Glutamatergic neuron (in vitro differentiated cells): ENCODE data around the gene ZNF500. TPM values are rescaled to one million over a fixed set of nuclear protein-coding genes. Genes with fewer than 3 reads are reported as not detected.
A peak's percentile ranks its signal among the peaks of the same experiment; 100 is the strongest.

Experiments
- DNase-seq: peaks from one replicate; pipeline ENCODE4 v3.0.0; 2022
- H3K27ac Mint-ChIP-seq: one replicate; pipeline ENCODE4 v1.8.0; 2020; ENCODE audit warnings: mild to moderate bottlenecking, mixed read lengths, inconsistent platforms; ENCODE audit not compliant: unreplicated experiment
- H3K27me3 Mint-ChIP-seq: one replicate; pipeline ENCODE4 v1.8.0; 2020; ENCODE audit warnings: mild to moderate bottlenecking, moderate library complexity, mixed read lengths, inconsistent platforms; ENCODE audit not compliant: unreplicated experiment
- H3K36me3 Mint-ChIP-seq: one replicate; pipeline ENCODE4 v1.8.0; 2020; ENCODE audit warnings: mild to moderate bottlenecking, mixed read lengths, inconsistent platforms; ENCODE audit not compliant: unreplicated experiment
- H3K4me1 Mint-ChIP-seq: one replicate; pipeline ENCODE4 v1.8.0; 2020; ENCODE audit warnings: mild to moderate bottlenecking, low read depth, mixed read lengths, inconsistent platforms; ENCODE audit not compliant: unreplicated experiment
- H3K4me3 Mint-ChIP-seq: one replicate; pipeline ENCODE4 v1.8.0; 2020; ENCODE audit warnings: mild to moderate bottlenecking, mixed read lengths, inconsistent platforms; ENCODE audit not compliant: unreplicated experiment
- H3K9me3 Mint-ChIP-seq: one replicate; pipeline ENCODE4 v1.8.0; 2020; ENCODE audit warnings: mild to moderate bottlenecking, moderate library complexity, mixed read lengths, inconsistent platforms; ENCODE audit not compliant: unreplicated experiment
- total RNA-seq: library from RNA; stranded (reverse); fragmentation: NEBNext Ultra II Directional; extraction: Animal tissue kit (Norgen Biotek cat#: 25700); gene quantifications from one replicate; pipeline ENCODE4 v1.2.1, GENCODE V29; 2021; ENCODE audit not compliant: unreplicated experiment
- TF ChIP-seq, protein P1 (sequence below): fragments of 200-600 bp; sonication (generic); IDR thresholded peaks from one replicate; pipeline ENCODE4 v1.5.0; 2021; ENCODE audit not compliant: partially characterized antibody, unreplicated experiment

The ZNF500 gene
- total RNA-seq, 1 donor from 2014 or later, result 19.8 TPM

DNA sequence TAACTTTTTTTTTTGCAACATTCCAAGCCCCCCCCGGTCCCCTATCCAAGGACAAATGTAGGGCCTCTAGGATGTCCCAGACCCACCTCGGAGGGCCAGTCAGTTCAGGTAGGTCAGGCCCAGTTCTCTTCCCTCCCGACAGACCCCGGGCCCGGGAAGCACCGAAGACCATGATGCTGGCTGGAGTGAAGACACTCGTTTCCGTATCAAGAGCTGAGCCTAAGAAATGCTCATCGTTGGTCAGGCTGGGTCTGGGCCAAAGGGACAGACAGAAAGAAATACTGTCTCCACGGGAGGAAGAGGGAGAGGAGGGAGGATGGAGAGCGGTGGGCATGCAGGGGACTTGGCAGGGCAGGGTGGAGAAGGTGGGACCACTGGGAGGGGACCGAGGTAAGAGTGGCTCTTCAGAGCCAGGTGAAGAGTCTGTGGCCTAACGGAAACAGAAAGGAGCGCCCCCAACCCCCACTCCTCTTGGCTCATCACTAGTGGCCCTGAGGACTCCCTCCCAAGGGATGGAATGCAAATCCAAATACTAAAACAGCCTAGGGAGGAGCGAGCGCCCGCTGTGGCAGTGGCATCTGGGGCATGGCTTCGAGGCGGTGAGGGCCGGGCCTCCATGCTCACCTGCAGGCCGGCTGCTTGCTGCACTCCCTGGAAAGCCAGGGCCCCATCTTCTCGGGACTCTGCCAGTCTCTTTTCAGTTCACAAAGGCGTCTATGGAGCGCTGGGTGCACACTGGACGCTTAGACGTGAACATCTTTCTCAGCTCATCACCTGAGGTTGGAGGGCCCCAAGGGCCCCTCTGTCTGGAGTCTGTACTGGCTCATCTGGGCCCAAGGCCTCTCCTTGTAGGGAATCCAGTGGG is 37.2 kb upstream of the ZNF500 start:
- peak overlapping the region; percentile 94 for H3K27ac Mint-ChIP-seq
- peaks cover 13% of the 10 kb centered on the region for H3K27me3 Mint-ChIP-seq
- H3K36me3 Mint-ChIP-seq, result no peaks in the 10 kb centered on the region
- H3K4me3 Mint-ChIP-seq, result peak overlapping the region; percentile 88
- peaks cover 22% of the 10 kb centered on the region for H3K4me1 Mint-ChIP-seq
- peaks cover 10% of the 10 kb centered on the region for H3K9me3 Mint-ChIP-seq
- DNase-seq, result no peak
- TF ChIP-seq, protein P1, sequence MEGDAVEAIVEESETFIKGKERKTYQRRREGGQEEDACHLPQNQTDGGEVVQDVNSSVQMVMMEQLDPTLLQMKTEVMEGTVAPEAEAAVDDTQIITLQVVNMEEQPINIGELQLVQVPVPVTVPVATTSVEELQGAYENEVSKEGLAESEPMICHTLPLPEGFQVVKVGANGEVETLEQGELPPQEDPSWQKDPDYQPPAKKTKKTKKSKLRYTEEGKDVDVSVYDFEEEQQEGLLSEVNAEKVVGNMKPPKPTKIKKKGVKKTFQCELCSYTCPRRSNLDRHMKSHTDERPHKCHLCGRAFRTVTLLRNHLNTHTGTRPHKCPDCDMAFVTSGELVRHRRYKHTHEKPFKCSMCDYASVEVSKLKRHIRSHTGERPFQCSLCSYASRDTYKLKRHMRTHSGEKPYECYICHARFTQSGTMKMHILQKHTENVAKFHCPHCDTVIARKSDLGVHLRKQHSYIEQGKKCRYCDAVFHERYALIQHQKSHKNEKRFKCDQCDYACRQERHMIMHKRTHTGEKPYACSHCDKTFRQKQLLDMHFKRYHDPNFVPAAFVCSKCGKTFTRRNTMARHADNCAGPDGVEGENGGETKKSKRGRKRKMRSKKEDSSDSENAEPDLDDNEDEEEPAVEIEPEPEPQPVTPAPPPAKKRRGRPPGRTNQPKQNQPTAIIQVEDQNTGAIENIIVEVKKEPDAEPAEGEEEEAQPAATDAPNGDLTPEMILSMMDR, result no peak

DNA sequence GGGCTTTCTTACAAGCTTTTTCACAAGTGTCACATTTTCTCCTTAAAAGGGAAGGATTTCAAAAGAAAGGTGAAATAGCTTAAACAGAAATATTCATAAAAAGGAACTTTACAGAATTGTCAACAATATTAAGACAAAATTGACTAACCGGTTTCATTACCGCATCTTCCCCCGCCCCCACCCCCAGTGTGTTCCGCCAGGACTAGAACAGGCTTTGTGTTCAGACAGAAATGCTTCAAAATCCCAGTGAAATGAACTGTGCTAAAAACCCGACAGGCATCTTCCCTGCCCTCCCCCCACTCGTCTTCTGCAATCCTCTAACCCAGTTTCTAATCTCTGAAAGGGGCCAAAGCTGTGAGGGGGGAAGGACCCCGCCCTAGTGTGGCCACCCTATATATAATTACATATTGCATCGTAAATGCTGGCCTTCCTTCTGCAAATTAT is 36.5 kb upstream of the ZNF500 start:
- Mint-ChIP-seq H3K9me3 (peaks cover 11% of the 10 kb centered on the region), H3K4me3 (peak overlapping the region; percentile 88), H3K27me3 (peaks cover 13% of the 10 kb centered on the region), H3K27ac (peak overlapping the region; percentile 94), H3K4me1 (peaks cover 22% of the 10 kb centered on the region), H3K36me3 (no peaks in the 10 kb centered on the region)
- TF ChIP-seq, protein P1, result no peak
- no peak for DNase-seq

DNA sequence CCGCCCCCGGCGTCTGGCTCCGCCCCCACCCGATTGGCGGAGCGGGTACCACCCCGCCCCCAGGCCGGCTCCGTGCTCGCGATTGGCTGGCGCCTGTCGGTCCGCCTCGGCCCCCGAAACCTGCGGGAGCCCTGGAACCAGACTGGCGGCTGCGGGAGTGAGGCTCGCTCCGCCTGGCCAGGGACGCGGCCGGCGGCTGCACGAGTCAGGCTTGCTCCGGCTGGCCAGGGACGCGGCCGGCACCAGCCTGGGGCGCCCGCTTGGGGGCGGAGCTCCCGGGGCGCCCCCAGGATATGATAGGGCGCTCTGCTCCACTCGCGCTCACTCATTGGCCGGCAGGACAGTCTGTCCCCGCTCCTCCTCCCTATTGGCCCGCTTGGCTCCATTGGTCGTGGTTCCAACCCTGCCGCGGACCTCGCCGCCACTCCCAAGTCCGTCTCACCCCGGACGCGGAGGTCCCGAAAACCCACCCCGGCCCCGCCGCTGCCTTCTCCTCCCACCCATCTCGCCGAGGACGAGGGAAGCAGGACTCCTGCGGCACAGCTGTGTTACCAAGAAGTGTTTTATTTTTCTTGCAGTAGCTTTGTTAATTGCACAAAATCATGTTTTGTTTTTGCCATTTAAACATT is 35.8 kb upstream of the ZNF500 start:
- peak overlapping the region; percentile 88 for H3K4me3 Mint-ChIP-seq
- peaks cover 22% of the 10 kb centered on the region for H3K4me1 Mint-ChIP-seq
- peaks cover 13% of the 10 kb centered on the region for H3K27me3 Mint-ChIP-seq
- peaks cover 11% of the 10 kb centered on the region for H3K9me3 Mint-ChIP-seq
- TF ChIP-seq, protein P1, result peak; percentile 43
- H3K27ac Mint-ChIP-seq, result peak overlapping the region; percentile 94
- no peaks in the 10 kb centered on the region for H3K36me3 Mint-ChIP-seq
- peak; percentile 92 for DNase-seq

DNA sequence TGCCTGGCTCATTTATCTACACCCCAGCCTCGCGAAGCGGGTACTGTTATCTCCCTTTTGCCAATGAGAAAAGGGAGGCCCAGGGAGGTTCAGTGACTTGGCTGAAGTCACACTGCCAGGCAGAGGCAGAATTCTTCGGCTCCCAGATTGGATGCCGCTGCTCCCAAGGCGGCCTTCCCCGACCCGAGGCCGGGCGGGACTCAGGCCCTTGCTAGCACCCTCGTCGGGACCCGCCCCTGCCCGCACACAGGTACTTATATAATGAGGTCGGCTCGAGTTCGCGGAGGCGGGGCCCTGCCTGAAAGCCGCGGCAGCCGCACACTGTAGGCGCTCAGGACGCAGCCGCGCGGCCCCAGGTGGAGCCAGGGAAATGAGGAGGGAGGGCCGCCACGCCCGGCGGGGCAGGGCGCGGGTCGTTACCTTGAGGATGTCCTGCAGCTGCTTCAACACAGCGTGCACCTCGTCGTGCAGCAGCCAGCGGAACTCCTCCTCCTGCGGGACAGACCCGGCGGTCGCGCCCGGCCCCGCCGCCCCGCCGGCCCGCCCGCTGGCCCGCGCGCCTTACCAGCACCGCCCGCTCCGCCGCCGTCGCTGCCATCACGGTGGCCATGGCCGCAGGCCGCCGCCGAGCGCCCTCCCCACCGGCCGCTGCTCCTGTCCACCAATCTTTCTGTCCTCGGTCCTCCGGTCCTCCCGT is 35.1 kb upstream of the ZNF500 start, which contains the start of gene ROGDI:
Gene ROGDI, minus strand, starts transcription at position 672 of the 697 bp plus-strand sequence. Its CDS starts 62 bp downstream, at position 610.
- Mint-ChIP-seq H3K9me3 (peaks cover 8% of the 10 kb centered on the region), H3K4me3 (peak within 1 kb of the TSS; percentile 88), H3K27ac (peak within 1 kb of the TSS; percentile 94), H3K4me1 (peaks cover 22% of the 10 kb centered on the region), H3K36me3 (no peaks in the 10 kb centered on the region), H3K27me3 (peaks cover 11% of the 10 kb centered on the region)
- DNase-seq, result peak; percentile 64
- TF ChIP-seq, protein P1, result no peak
